ENCODE results near the gene CHST12.

Gene CHST12

GRCh38 chr7:2437537-2438148 lies 34.2 kb downstream of the CHST12 start:
- H4K20me1 ChIP-seq (ENCODE audit: control insufficient read depth, insufficient read depth, low read depth, low read length), result peaks cover 6% of the 10 kb centered on the region; the same call in 1 of the 2 replicates
- H3K36me3 ChIP-seq (ENCODE audit: control insufficient read depth, low read length), result no peaks in the 10 kb centered on the region
- H3K9me2 ChIP-seq (replicated peaks; ENCODE audit: control insufficient read depth, low read length), result no peaks in the 10 kb centered on the region
- H3K4me2 ChIP-seq (ENCODE audit: low read length), result no peak overlapping the region
- H3K27ac ChIP-seq (ENCODE audit: low read depth, low read length), result no peak overlapping the region
- H3K9me3 ChIP-seq (ENCODE audit: control insufficient read depth, insufficient read depth, low read length), result no peaks in the 10 kb centered on the region
- no peaks in the 10 kb centered on the region for H3K79me2 ChIP-seq (ENCODE audit: control insufficient read depth, low read length)
- H3K4me1 ChIP-seq (ENCODE audit: control insufficient read depth, low read length), result no peaks in the 10 kb centered on the region
- H3K27me3 ChIP-seq (ENCODE audit: control insufficient read depth, low read length), result no peaks in the 10 kb centered on the region
- TF ChIP-seq CTCF (IDR thresholded peaks at IDR 0.05; ENCODE audit: low read depth, low read length, poor library complexity, severe bottlenecking) (no peak), EZH2phosphoT487 (IDR thresholded peaks at IDR 0.05; ENCODE audit: borderline replicate concordance, low read length) (no peak)
- no peaks in the 10 kb centered on the region for H3F3A ChIP-seq (ENCODE audit: control insufficient read depth, insufficient read depth)
- no peak overlapping the region for H3K4me3 ChIP-seq (ENCODE audit: low read length)

DNA sequence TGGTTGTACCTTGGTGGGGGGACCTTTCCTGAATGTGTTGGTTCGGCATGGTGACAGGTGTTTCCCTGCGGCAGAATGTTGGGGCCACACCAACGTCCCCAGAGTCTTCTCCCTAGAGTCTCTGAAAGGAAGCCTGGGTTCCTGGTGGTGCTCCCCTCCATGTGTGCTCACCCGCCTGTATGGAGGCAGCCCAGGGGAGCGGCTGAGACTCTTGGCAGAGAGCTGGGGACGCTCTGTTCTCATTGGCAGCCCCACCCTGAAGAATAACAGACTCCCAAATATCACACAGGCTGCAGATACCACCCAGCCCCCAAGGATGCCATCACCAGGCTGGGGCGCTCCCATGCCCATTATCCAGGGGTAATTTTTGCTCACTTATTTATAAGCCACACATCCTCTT lies 34.8 kb downstream of the CHST12 start:
- no peaks in the 10 kb centered on the region for H3K4me1 ChIP-seq (ENCODE audit: control insufficient read depth, low read length)
- no peaks in the 10 kb centered on the region for H3K79me2 ChIP-seq (ENCODE audit: control insufficient read depth, low read length)
- H3K9me3 ChIP-seq (ENCODE audit: control insufficient read depth, insufficient read depth, low read length), result no peaks in the 10 kb centered on the region
- H3K27me3 ChIP-seq (ENCODE audit: control insufficient read depth, low read length), result no peaks in the 10 kb centered on the region
- H4K20me1 ChIP-seq (ENCODE audit: control insufficient read depth, insufficient read depth, low read depth, low read length), result peaks cover 6% of the 10 kb centered on the region; the same call in 1 of the 2 replicates
- H3K4me2 ChIP-seq (ENCODE audit: low read length), result no peak overlapping the region
- H3F3A ChIP-seq (ENCODE audit: control insufficient read depth, insufficient read depth), result no peaks in the 10 kb centered on the region
- no peak overlapping the region for H3K27ac ChIP-seq (ENCODE audit: low read depth, low read length)
- H3K9me2 ChIP-seq (replicated peaks; ENCODE audit: control insufficient read depth, low read length), result no peaks in the 10 kb centered on the region
- no peaks in the 10 kb centered on the region for H3K36me3 ChIP-seq (ENCODE audit: control insufficient read depth, low read length)
- H3K4me3 ChIP-seq (ENCODE audit: low read length), result no peak overlapping the region
- TF ChIP-seq EZH2phosphoT487 (IDR thresholded peaks at IDR 0.05; ENCODE audit: borderline replicate concordance, low read length) (no peak), CTCF (IDR thresholded peaks at IDR 0.05; ENCODE audit: low read depth, low read length, poor library complexity, severe bottlenecking) (no peak)

GRCh38 chr7:2438775-2439174 lies 35.4 kb downstream of the CHST12 start:
- TF ChIP-seq CTCF (IDR thresholded peaks at IDR 0.05; ENCODE audit: low read depth, low read length, poor library complexity, severe bottlenecking) (no peak), EZH2phosphoT487 (IDR thresholded peaks at IDR 0.05; ENCODE audit: borderline replicate concordance, low read length) (no peak)
- H3K36me3 ChIP-seq (ENCODE audit: control insufficient read depth, low read length), result no peaks in the 10 kb centered on the region
- H3K4me1 ChIP-seq (ENCODE audit: control insufficient read depth, low read length), result no peaks in the 10 kb centered on the region
- H3K27me3 ChIP-seq (ENCODE audit: control insufficient read depth, low read length), result no peaks in the 10 kb centered on the region
- no peaks in the 10 kb centered on the region for H3K9me3 ChIP-seq (ENCODE audit: control insufficient read depth, insufficient read depth, low read length)
- H4K20me1 ChIP-seq (ENCODE audit: control insufficient read depth, insufficient read depth, low read depth, low read length), result peaks cover 6% of the 10 kb centered on the region; the same call in 1 of the 2 replicates
- H3F3A ChIP-seq (ENCODE audit: control insufficient read depth, insufficient read depth), result no peaks in the 10 kb centered on the region
- no peak overlapping the region for H3K4me2 ChIP-seq (ENCODE audit: low read length)
- H3K4me3 ChIP-seq (ENCODE audit: low read length), result no peak overlapping the region
- H3K79me2 ChIP-seq (ENCODE audit: control insufficient read depth, low read length), result no peaks in the 10 kb centered on the region
- H3K9me2 ChIP-seq (replicated peaks; ENCODE audit: control insufficient read depth, low read length), result no peaks in the 10 kb centered on the region
- H3K27ac ChIP-seq (ENCODE audit: low read depth, low read length), result no peak overlapping the region
